Rectal smooth muscle tissue (tissue), 1 donor: Measurements from ENCODE around the gene RNF121.

Experiments used
- H3K27ac ChIP-seq: one replicate; pipeline ENCODE4 v1.7.0; 2013; ENCODE audit warnings: low read depth, low read length, inconsistent platforms
- H3K27me3 ChIP-seq: one replicate; pipeline ENCODE4 v1.7.0; 2013; ENCODE audit warnings: low read length; ENCODE audit not compliant: control insufficient read depth, insufficient read depth
- H3K36me3 ChIP-seq: one replicate; pipeline ENCODE4 v1.7.0; 2013; ENCODE audit warnings: low read length; ENCODE audit not compliant: control insufficient read depth, insufficient read depth
- H3K4me1 ChIP-seq: one replicate; pipeline ENCODE4 v1.7.0; 2013; ENCODE audit warnings: low read length; ENCODE audit not compliant: control insufficient read depth, insufficient read depth
- H3K4me3 ChIP-seq: one replicate; pipeline ENCODE4 v1.7.0; 2013; ENCODE audit warnings: low read length
- H3K9ac ChIP-seq: one replicate; pipeline ENCODE4 v1.7.0; 2013; ENCODE audit warnings: low read length

Gene RNF121

GRCh38 chr11:72039031-72039855 lies 110.4 kb downstream of the RNF121 start:
- peaks cover 3% of the 10 kb centered on the region for H3K36me3 ChIP-seq
- no peaks in the 10 kb centered on the region for H3K27me3 ChIP-seq
- H3K27ac ChIP-seq = peak overlapping the region; percentile 99
- peak overlapping the region; percentile 39 for H3K9ac ChIP-seq
- H3K4me3 ChIP-seq = peak overlapping the region; percentile 76
- H3K4me1 ChIP-seq = peaks cover 43% of the 10 kb centered on the region

DNA sequence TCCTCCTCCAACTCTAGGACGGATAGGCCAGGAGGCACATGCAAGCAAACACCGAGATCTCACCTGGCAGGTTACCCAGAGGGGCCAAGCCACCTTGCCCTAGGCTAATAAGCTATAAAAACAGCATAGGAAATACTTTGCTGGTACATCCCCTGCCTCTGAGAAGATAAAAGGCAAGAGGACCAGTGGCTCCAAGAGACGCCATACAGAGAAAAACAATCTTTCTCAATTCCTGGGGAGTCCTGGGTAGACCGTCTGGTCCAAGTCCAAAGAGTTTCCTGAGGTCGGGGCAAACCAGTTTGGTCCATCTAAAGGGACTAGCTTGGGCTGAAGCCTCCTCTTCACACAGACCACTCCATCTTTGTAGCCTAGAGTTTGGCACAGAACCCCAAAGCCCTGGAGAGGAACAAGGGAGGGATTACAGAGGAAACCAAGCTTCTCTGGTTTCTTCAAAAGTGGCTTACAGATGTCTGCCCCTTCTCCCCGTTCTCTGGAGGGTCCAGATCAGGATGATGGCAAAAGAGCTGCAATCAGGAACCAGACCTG lies 111.1 kb downstream of the RNF121 start:
- no peaks in the 10 kb centered on the region for H3K27me3 ChIP-seq
- H3K9ac ChIP-seq = peak overlapping the region; percentile 39
- peaks cover 1% of the 10 kb centered on the region for H3K36me3 ChIP-seq
- H3K4me3 ChIP-seq = peak overlapping the region; percentile 76
- peak overlapping the region; percentile 99 for H3K27ac ChIP-seq
- H3K4me1 ChIP-seq = peaks cover 43% of the 10 kb centered on the region

GRCh38 chr11:72040491-72041363 lies 111.9 kb downstream of the RNF121 start:
- Histone ChIP-seq H3K27me3 (no peaks in the 10 kb centered on the region), H3K9ac (peak overlapping the region; percentile 83), H3K4me1 (peaks cover 44% of the 10 kb centered on the region), H3K27ac (peak overlapping the region; percentile 99), H3K4me3 (peak overlapping the region; percentile 76), H3K36me3 (no peaks in the 10 kb centered on the region)

- Histone ChIP-seq H3K27ac (peak overlapping the region; percentile 99), H3K27me3 (no peaks in the 10 kb centered on the region), H3K36me3 (no peaks in the 10 kb centered on the region), H3K4me3 (peak overlapping the region; percentile 76), H3K9ac (peak overlapping the region; percentile 83), H3K4me1 (peaks cover 42% of the 10 kb centered on the region)
These were observed 112.7 kb downstream of the RNF121 start for GRCh38 chr11:72041364-72042063.

GRCh38 chr11:72042064-72042745 lies 113.4 kb downstream of the RNF121 start:
- H3K4me1 ChIP-seq = peaks cover 39% of the 10 kb centered on the region
- peak overlapping the region; percentile 83 for H3K9ac ChIP-seq
- no peaks in the 10 kb centered on the region for H3K36me3 ChIP-seq
- H3K27ac ChIP-seq = peak overlapping the region; percentile 99
- H3K27me3 ChIP-seq = no peaks in the 10 kb centered on the region
- H3K4me3 ChIP-seq = peak overlapping the region; percentile 76

- H3K27me3 ChIP-seq = no peaks in the 10 kb centered on the region
- peaks cover 22% of the 10 kb centered on the region for H3K4me1 ChIP-seq
- H3K36me3 ChIP-seq = no peaks in the 10 kb centered on the region
- H3K9ac ChIP-seq = no peak overlapping the region
- peak overlapping the region; percentile 66 for H3K27ac ChIP-seq
- peak overlapping the region; percentile 27 for H3K4me3 ChIP-seq
These were observed 117.0 kb downstream of the RNF121 start for GRCh38 chr11:72045849-72046248.
